GF-D8 (cell line): ENCODE results near the gene DPYD.

ENCODE experiments used
- DNase-seq: peaks from one replicate; lab custom pipeline; 2025; lab: John Stamatoyannopoulos, UW

Gene DPYD

GRCh38 chr1:97524211-97524610 is 396.6 kb downstream of the DPYD start:
- DNase-seq, result no peak

DNA sequence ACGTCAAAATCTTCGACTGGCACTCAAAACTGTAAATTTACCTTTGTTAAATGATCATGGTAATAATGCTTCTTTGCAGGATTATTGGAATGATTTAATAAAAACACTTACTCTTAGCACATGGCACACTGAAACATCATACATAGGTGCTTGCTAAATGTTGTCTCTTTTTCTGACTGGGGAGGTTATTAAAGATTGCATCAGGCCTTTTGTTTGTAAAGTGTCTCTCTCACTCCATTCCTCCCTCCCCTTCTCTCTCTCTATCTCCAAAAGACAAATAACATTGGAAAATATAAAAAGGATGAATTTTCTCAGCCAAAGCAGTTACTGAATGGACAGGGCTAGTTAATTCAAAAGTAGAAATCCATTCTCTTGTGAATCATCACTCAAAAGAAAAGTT is 404.2 kb downstream of the DPYD start:
- no peak for DNase-seq

DNA sequence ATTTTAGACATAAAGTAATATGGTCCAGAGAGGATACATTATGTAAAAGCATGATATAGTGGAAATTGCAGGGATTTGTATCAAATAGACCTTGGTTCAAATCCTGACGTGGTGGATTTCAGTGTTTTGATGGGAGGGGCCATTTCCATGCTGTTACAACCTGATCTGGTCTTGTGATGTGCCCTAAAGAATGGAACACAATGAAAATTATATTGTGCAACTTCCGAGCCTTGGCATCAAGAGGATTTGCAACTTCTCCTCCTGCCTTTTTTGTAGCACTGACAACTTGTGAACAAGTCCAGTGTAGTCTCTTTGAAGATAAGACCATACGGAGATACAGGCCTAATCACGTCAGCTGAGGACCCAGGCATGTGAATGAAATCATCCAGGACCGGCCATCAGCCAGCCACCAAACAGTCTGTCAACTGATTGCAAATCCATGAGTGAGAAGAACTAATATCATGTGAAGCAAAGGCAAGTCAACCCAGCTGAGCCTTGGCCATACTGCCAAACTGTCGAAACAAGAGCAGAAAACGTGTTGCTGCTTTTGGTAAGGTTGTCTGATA is 412.1 kb downstream of the DPYD start:
- DNase-seq, result no peak

DNA sequence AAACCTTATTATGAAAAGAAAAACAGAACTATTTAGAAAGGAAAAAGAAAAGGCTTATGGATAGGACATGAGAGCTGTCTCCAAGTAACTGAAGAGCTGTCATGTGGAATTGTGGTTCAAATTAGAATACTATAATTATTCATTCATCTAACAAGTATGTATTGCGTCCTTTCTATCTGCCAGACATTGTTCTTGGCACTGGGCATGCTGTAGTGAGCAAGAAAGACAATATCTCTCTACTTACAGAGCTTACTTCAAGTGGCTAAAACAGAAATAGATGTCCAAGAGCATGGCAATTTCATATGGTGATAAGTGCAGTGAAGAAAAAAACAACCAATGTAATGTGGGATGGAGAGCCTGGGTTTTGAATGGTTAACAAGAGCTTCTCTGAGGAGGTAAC is 413.0 kb downstream of the DPYD start:
- DNase-seq, result no peak

GRCh38 chr1:97506368-97506767 is 414.5 kb downstream of the DPYD start:
- DNase-seq, result no peak

GRCh38 chr1:97505816-97506215 is 415.0 kb downstream of the DPYD start:
- no peak for DNase-seq

GRCh38 chr1:97505289-97505688 is 415.5 kb downstream of the DPYD start:
- DNase-seq, result no peak

DNA sequence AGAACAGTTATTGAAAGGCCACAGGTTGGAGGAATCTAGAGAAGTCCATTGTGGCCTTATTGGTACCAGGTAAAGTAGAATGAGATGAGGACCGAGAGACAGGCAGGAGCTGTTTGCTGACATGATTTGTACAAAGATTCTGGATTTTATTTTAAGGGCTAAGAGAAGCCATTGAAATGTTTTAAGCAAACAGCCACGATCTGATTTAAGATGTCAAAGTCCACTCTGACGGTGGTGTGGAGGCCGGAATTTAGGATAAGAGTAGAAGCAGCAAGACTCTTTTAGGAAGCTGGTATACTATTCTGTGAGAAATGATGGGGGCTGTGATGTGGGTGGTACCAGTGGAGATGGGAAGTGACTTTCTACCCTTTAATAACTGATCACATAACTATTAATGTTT is 418.5 kb downstream of the DPYD start:
- no peak for DNase-seq

GRCh38 chr1:97501628-97502027 is 419.2 kb downstream of the DPYD start:
- no peak for DNase-seq

GRCh38 chr1:97500760-97501159 is 420.1 kb downstream of the DPYD start:
- no peak for DNase-seq

GRCh38 chr1:97499667-97500066 is 421.2 kb downstream of the DPYD start:
- no peak for DNase-seq

GRCh38 chr1:97489834-97490233 is 431.0 kb downstream of the DPYD start:
- no peak for DNase-seq

- no peak for DNase-seq
These were observed 432.3 kb downstream of the DPYD start for GRCh38 chr1:97488530-97488929.

DNA sequence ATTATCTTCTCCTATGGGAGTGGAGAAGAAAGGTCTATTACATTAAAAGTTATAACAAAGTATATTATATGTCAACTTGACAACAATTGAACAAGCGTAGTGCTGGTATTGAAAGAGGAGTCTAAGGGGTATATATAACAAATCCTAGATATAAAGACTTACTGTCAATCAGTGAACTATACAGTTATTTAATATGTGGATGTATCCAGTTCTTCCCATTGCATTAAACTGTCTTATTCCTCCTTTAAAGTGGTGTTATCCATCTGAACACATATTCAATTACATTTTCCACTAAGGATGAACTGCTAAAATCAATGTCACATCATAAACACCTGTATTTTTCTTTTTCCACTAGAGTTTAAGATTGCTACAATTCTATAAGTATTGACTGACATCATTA is 438.8 kb downstream of the DPYD start:
- DNase-seq, result no peak

DNA sequence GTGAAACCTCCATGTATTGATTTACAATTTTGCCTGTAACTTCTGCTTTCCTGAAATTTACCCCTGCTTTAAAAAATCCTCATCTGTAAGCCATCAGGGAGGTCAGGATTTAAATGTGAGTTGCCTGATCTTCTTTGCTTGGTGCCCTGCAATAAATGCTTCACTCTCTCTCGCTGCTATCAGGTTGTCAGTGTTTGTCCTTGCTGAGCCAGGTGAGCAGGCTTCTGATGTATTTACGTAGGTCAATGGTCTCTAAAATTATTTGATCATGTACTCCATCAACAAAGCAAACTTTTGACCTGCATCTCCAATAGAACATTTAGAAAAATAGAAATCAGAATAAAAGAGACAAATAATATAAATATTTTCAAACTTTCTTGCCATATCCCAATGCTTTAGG is 453.4 kb downstream of the DPYD start:
- no peak for DNase-seq

- no peak for DNase-seq
These were observed 456.5 kb downstream of the DPYD start for GRCh38 chr1:97464305-97464704.

DNA sequence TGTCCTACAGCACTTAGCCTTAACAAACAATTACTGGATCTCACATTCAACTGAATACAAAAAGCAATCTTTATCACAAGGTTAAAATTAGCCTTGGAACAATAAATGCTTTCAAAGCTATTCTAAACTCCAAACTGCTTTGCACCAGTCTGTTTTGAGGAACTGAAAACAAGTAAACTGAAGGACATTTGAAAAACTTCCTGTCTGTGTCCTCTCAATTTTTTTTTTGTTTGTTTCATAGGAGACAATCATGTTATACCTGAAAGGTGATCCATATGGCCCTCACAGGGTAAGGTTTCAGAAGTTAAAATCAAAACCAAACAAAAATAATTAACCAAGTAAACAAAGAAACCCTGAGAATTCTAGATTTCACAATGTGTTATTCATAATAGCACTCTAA is 459.1 kb downstream of the DPYD start:
- no peak for DNase-seq

DNA sequence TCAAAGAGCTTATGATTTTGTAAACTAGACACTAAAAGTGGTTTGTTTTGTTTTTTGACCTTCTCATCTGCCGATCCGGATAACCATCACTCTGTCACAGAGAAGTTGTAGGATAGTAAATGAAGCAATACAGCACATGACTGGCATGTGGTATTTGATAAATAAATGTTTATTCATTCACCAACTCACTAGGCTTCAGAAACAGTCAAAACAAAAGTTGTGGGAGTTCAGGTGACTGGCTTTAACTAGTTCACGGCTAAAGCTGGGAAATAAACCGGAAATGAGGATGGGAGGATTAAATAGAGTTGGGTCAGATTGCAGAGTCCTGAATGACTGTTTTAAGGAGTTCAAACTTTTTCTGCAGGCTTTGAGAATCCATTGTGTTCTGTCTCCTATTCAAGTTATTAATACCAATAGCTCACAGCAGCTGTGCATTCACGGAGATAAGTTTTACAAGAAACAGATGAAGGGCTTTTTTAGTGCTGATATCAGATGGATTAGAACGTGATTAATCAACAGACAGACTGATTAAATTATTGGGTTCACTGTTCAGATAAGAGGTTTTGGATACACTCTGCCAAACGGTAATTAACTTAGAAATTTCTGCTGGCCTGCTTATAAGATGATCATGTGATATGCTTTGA is 463.3 kb downstream of the DPYD start:
- DNase-seq, result no peak

GRCh38 chr1:97451944-97452343 is 468.9 kb downstream of the DPYD start:
- no peak for DNase-seq

- no peak for DNase-seq
These were observed 469.6 kb downstream of the DPYD start for GRCh38 chr1:97451046-97451826.

GRCh38 chr1:97441966-97442365 is 478.9 kb downstream of the DPYD start:
- DNase-seq, result no peak

DNA sequence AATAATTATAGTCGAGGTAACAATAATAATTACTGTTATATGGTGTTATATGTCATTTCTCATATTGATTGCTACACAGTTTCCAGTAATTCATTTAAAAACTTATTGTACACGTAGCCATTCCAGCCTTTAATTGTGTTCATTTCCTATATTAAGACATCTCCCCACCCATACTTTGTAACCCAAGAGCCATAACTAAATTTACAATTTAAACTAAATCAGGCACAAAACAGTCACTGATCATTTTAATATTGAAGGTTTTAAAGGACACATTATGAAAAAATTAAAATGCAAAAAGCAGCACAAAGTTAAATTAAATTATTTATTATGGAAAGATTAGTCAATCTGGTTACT is 487.0 kb downstream of the DPYD start:
- DNase-seq, result no peak

- no peak for DNase-seq
These were observed 487.6 kb downstream of the DPYD start for GRCh38 chr1:97433094-97433823.
